NCI-H2081 (cell line): Measurements from ENCODE around the gene NCAM1.
A peak's percentile ranks its signal among the peaks of the same experiment; 100 is the strongest.
"Not testable (repeated sequence)": the region's sequence is repeated elsewhere in the genome, so short reads cannot be mapped to it uniquely, and the experiment has no call there.

Source experiments
- DNase-seq, 2 experiments: peaks; one replicate each; lab custom pipeline; 2025; lab: John Stamatoyannopoulos, UW

NCAM1 gene

DNA sequence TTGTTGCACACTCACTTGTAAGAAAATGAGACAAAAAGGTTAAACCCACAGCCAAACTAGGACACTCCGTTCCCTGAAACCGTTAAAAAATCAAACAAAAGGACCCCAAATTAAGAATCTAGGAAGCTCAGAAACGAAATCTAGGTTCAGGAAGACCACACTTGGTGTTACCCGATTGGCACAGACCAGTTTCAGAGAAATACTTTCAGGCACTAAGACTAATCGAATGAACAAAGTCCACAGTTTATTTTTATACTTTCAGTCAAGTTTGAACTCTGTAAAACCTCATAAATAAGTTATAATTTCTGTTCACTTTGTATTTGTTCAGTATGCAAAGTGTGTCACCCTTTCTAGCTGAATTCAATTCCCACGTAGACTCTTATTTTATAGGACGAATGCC lies 314.4 kb downstream of the NCAM1 start:
- DNase-seq, result no peak

DNA sequence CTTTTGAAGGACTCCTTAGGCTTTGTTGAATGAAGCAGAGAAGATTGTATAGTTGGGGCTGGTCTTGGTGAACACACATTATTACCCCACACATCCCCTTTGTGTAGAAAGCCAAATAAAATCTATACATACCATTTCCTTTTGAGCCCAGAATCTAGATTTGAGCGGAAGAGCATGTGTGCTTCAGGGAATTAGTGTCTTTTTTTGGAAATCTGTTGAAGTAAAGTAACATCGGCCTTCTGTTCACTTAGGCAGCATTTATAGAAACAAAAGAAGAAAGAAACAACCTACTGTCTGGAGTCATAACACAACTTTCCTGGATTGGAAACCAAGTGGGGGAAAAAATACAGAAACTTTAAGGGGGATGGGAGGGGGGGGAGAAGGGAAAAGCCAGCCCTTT lies 315.2 kb downstream of the NCAM1 start:
- no peak for DNase-seq

DNA sequence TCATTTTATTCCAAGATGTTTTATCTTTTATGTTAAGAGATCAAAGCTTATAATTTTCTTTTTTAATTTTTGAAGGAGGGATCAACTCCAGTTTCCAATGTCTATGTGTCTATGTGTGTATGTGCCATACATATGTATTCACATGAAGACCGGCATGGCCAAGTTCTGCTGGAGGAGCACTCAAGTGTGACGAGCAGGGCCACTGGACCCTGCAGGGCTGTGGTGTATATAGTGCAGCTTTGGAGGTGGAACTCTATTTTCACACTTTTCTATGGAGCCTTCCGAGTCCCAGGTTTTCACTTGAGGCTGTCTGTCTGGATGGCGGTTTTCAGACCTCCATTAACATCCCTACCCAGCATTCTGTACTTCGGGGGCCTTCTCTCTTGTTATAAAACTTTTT lies 316.7 kb downstream of the NCAM1 start:
- no peak for DNase-seq

DNA sequence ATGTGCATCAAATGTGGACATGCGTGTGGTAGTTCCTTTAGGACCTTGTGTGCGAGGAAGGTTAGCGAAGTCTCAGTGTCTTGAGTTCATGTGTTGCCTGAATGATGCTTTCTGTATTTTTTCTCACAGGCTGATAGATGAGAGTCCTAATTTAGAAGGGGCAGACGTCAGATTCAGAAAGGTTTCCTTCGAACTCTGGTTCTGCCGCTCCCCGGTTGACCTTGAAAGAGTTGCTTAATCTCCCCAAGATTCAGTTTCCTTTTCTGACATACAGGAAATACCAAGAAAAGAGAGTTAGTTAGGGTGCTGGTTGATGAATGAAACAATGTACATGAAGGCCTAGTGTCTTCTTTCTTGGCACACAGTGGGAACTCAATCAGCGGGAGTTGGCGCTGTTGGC lies 317.3 kb downstream of the NCAM1 start:
- DNase-seq, result no peak

DNA sequence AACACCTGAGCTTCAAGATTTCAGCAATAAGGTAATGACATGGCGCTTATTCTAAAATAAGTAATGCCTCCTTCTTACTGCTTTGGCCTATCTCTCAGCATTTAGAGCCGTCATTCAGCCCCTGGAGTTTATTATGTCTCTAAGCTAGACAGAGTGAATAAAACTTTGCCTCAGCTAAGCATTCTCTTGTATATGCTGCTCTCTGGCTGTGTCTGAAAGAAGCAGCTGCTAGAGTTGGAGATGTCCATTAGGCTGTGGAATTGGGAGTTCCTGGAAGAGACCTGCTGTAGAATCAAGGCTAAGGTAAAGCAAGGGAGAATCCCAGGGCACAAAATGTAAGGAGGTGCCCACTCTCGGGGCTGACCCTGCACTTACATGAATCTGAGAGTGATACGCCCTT lies 317.7 kb downstream of the NCAM1 start:
- no peak for DNase-seq

DNA sequence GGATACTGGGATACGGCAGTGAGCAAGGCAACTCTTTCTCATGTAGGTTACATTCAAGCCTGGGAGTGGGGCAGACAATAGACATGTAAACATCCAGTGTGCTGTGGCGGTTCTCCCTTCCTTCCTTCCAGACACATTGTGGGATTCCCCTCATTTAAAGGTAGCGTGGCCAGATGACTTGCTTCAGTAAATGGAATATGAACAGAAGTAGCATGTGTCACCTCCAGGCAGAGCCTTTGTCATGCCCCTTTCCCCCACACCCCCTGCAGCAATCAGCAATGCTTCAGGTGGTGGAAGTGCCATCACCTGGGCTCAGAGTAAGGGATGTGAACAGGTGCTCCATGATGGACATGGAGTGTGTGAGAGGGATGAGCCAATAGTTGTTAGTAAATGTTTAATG lies 318.4 kb downstream of the NCAM1 start:
- no peak for DNase-seq

DNA sequence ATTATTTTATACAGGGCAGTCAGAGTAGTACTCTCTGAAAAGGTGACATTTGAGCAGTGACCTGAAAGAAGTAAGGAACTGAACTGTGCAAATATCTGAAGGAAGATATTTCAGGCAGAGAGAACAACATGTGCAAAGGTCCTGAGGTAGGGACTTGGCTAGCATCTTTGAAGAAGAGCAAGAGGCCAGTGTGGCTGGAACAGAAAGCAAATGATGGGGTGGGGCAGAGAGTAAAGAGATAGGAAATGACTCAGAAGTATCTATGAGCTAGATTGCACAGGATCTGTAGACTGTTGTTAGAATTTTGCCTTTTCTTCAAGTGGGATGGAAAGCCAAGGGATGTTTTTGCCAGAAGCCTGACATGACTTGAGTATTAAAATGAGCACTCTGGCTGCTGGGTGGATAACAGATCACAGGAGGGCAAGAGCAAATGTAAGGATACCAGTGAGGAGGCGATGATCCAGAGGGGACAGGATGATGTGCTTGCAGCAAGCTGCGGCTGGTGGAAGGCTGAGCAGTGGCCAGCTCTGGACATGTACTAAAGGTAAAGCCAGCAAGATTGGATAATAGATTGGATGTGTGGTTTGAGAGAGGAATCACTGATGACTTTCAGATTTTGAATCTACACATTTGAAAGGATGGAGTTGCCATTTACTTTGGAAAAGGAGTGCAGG lies 320.0 kb downstream of the NCAM1 start:
- DNase-seq, result no peak

DNA sequence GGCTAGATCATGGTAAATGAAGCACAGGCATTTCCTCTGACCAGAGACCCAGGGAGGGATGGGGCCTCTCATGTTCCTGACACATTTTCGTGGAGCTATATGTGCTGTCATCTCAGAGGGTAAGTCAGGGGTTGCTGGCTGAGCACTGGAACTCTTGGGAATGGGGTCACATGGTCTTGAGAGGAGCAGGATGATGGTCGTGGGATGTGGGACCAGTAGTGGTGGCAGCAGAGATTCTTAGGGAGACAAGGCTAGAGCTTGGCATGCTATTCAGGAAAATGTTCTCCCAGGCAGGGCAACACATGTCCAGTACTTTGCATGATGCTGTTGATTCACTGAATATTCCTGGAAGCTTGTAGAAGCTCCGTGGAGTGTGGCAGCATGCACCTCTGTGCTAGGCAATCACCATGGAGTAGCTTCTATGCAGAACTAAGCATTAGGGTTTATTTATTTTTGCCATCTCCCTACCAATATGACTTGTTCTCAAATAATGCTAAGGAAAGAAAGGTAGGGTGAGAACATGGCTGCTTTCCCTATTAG lies 321.7 kb downstream of the NCAM1 start:
- no peak for DNase-seq

DNA sequence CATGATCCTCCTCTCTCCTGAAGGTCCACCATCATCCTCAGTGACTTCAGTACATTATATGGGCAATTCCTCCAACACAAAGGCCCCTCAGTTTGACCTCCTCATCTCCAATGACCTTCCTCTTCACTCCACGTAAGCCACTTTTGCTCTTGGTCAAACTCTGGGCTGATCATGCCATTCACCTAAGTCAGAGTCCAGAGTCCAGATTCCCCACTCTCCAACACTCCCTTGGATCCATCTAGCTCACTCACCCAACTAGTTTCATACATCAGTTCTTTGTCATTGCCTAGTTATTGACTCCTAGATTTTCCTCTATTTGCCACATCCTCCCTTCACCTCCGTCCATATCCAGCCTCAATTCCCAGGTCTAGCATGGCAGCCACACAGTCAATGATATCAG lies 322.7 kb downstream of the NCAM1 start:
- no peak for DNase-seq

DNA sequence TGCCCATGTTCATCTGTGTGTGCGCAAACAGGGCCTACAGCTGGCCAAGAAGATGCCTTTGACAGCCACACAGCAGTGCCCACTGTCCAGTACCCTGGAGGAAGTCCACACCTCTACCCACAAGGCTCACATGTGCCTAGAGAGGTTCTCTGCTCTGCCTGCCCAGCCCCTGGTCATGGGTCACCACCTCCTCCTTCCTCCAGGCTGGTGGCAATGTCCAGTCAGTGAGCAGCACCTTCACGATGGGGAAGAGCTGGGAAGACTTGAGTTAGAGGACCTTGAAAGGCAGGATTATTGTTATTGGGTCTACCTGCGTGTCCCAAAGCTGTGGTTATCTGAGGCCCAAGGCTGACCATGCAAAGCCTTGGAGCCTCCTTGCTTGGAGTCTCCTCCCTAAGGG lies 324.8 kb downstream of the NCAM1 start:
- no peak for DNase-seq

DNA sequence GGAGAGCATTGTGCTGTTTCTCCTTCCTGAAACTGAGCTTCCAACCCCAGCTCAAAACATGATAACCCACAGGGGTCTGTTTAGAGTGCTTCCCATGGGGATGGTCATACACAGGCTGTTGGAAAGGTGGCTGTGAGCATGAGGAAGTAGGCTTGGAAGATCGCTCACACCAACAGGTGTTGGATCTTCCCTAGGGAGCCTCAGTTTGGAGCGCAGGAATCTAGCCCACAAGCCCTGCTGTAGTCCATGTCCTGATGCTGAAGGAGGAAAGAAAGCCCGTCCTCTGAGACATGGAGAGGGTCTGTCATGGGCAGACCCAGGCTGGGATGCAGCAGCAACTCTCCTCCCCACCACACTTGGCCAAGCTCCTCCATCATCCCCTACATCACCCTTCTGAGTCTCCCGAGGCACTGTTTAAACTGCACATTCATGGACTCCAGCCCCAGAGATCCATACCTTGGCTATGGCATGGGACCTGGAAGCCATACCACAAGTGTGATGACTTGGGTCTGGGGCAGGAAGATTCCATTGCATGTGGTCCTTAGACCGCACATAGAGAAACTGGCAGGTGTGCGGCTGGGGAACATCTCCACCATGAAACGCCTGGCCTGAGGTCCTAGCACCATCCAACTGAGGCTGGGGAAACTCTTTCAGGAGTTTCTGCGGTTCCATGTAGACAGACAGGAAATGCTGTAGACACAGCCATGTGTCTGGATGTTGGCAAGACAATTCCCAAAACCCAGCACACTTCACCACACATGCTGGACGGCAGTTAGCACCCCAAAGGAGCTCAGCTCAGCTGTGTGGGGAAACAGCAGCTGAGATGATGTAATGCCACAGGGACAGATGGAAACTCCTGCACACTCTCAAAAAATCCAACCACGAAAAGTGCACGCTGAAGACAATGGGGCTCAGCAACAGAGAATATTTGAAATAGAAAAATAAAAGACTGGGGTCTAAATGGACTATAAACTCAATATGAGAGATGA lies 325.6 kb downstream of the NCAM1 start:
- no peak for DNase-seq

DNA sequence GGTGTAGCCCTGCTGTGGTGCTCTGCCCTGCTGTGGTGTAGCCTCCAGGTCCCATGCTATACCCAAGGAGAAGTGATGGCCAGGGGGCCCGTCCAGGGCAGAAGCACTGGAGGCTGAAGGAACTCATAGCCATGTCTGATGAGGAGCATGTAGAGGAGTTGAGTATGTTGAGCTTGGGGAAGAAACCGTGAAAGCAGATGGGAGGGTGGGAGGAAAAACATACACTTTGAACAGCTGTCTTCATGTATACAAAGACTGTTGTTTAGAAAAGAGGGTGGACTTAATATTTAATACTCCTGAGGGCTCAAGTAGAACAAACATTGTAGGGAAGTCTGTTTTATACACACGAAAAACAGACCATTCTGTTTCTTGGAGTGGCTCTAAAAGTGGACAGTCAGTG lies 326.6 kb downstream of the NCAM1 start:
- DNase-seq, result no peak

DNA sequence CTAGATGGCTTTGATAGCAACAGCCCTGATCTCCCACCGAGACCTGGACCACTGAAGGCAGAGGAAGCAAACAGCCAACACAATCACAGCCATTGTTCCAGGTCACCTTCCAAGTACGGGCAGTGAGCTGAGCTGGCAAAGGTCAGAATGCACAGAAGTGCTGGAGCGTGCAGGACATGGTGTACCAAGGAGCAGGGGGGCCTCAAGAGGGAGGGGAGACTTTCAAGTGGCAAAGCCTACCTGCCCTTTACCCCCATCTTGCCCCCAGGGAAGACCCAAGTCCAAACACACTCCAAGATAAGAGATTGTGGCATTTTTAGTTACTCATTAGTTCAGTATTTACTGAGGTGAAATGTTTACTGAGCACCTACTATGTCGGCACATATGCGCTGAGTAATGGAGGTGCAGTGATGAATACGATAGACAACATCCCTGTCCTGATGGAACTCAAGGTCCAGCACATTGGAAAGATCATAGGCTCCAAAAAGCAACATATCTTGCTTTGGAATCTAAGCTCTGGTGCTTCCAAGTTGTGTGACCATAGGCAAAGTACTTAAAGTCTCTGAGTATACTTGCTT lies 327.2 kb downstream of the NCAM1 start:
- DNase-seq, result no peak

DNA sequence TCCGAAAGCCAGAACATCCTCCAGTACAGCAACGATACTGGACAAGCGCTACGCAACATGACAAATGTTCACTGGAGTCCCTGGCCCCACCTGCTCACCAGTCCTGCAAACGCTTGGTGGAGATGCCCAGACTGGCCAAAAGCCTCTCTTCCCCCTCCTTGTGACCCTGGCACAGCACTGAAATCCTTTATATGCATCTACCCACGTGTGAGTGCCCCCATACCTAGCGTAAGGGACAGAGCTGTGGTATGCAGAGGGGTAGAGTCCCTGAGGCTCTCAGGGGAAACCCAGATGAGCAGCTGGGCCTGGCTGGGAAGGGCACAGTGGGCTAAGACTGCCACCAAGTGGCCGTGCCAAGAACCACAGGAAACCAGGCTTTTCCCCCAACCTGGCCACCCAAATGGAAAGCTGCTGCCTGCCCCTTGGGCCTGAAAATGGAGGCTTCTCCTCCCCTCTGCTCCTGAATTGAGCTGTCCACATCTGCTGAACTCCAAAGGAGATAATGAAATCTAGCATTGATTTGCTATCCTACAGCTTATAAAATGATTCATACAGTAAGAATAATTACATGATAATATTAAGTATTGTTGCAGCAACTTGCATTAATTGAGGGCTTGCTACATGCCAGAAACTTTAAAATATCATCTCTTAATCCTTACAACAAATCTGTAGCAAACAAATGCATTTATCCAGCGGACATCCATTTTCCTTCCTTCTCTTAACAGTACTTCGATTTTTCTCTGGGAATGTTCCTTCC lies 328.4 kb downstream of the NCAM1 start:
- DNase-seq, result peak; percentile 66 to 72

DNA sequence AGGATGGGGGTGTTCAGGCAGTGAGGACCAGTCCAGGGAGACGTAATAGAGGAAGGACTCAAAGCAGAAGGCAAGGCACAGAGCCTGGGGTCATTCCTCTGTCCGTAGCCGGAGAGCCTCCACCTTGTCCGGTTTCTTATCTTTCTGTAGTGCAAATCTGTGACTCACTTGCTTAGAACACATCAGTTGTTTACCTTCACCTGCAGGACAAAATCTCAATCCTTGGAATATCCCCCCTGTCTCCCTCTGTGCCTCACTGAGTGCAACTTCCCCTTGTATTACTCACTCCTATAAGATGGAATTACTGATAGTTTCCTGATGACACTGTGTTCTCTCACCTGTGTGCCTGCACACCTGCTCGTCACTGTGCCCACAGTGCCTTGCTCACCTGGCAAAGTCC lies 332.7 kb downstream of the NCAM1 start:
- DNase-seq, result no peak

DNA sequence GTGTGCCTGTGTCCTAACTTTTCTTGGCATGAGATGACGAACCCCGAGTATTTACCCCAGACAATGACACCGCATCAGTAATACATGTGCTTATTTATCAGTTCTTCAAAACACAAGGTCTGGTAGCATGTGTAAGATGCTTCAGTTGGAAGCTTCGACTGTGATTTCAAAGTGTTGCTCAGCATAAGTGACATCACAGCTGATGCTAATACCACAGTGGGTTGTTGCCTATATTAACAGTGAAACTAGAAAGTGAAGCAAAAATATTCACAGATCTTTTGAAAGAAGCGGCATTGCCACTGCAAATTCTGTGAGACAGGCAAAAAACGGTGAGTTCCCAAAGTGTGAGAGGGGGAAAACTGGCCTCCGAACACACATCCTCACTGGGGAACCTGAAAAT lies 334.8 kb downstream of the NCAM1 start:
- DNase-seq, result no peak

DNA sequence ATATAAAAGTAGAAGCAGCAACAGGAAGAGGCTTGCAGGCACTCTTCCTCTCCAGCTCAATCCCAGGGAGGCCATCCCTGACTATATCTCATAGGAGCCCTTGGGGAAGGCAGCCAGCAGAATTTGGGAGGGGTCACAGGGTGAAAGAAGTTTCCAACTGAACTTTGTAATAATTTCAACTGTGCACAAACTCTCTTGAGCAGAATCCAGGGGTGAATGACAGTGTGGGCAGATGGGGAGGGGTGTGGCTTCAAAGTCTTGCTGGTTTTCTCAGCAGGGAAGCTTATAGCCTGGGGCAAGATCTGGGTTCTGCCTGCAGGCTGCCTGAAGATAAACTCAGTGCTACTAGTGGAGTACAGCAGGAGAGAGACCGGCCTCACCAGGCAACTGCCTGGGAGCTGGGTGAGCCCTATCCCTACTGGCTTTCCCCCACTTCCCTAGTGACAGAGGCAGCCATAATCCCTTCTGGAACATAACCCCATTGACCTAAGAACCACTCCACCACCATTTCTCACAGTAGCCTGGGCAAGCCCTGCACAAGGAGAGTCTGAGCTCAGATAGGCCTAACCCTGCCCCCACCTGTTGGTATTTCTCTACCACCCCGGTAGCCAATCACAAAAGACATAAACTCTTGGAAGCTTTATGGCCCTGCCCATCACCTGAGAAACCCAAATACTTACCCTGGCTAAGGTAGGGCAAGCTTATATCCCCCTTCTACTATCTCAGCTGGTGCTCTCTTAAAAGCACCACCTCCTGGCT lies 335.4 kb downstream of the NCAM1 start:
- DNase-seq, result no peak

DNA sequence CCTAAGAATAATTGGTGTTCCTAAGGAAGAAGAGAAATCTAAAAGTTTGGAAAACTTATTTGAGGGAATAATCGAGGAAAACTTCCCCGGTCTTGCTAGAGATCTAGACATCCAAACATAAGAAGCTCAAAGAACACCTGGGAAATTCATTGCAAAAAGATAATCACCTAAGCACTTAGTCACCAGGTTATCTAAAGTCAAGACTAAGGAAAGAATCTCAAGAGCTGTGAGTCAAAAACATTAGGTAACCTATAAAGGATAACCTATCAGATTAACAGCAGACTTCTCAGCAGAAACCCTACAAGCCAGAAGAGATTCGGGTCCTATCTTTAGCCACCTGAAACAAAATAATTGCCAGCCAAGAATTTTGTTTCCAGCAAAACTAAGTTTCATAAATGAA lies 337.3 kb downstream of the NCAM1 start:
- DNase-seq, result not testable (repeated sequence)

DNA sequence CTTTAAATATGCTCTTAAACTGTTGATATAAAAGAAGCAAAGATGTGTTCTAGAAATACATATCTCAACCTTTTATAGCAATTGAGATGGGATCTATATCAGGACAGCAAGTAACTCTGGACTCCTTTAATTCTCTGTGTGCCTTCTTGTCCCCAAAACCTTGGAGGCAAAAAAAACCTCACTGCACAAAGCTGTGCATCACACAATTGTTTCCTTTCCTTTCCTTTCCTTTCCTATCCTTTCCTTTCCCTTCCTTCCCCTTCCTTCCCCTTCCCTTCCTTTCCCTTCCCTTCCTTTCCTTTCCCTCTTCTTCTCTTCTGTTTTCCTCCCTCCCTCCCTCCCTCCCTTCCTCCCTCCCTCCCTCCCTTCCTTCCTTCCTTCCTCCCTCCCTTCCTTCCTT lies 343.7 kb downstream of the NCAM1 start:
- no peak for DNase-seq

DNA sequence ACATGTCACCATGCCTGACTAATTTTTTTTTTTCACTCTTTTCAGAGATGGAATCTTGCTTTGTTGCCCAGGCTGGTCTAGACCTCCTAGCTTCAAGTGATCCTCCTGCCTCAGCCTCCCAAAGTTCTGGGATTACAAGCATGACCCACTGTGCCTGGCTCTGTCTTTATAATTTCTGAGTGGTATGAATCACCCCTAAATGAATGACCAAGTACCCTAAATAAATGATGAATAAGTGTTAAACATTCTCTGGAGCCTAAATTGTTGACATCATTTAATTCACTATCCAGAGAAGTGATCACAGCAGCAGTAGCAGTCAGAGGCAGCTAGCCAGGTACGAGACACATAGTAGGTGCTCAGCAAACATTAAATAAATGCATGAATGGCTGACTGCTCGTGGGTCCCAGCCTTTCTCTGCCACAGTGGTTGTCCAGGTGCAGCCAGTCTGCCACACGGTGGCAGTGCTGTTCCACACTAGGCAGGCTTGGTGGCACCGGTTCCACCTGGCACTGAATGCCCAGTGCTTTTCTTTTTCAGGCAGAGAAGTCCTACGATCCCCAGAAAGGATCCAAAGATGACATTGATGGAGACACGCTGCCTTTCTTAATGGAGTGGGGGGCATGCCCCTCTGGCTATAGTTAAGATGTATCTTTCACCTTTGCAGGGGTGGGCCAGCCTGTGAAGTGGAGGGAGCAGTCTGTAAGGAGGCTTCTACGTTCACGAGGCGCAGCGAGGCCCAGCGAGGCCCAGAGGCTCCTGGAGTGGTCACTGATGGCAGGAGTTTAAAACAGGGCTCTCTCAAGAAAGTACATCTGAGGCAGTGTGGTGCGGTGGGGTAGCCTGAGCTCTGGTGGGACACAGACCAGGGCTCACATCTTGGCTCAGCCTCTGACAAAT lies 344.5 kb downstream of the NCAM1 start:
- peak; percentile 75 to 87 for DNase-seq
